Activated CD8-positive, alpha-beta memory T cell treated with anti-CD3 and anti-CD28 coated beads for 1 hour (primary cell): ENCODE results near the gene ZC3H7A.

Experiments used
- DNase-seq, 2 donors: peaks; one replicate each; pipeline ENCODE4 v3.0.0-alpha.2; 2020; ENCODE audit warnings: low read depth in 1 of 2; ENCODE audit errors: extremely low read depth in 1 of 2

The ZC3H7A gene

DNA sequence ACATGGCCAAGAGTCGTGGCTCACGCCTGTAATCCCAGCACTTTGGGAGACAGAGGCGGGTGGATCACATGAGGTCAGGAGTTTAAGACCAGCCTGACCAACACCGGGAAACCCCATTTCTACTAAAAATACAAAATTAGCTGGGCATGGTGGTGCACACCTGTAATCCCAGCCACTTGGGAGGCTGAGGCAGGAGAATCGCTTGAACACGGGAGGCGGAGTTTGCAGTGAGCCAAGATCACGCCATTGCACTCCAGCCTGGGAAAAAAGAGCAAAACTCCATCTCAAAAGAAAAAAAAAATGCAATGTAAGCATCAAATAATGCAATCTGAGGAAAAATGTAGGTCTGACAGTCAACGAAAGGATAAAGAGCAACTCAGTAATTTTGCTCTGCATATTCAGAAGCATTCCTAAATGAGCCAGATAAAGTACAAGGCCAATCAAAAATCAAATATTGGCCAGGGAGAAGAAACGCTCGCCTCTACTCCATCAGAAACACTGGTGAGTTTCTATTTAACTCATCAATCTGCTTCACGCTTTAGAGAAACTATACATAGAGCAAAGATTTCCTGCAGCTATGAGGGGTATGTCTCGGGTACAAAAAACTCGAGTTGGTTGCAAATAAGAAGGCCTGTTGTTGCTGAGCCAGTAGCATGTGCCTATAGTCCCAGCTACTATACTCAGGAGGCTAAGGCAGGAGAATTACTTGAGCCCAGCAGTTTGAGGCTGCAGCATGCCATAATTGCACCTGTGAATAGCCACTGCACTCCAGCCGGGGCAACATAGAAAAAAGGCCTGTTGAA, 58.1 kb downstream of the ZC3H7A start:
- DNase-seq = no peak

DNA sequence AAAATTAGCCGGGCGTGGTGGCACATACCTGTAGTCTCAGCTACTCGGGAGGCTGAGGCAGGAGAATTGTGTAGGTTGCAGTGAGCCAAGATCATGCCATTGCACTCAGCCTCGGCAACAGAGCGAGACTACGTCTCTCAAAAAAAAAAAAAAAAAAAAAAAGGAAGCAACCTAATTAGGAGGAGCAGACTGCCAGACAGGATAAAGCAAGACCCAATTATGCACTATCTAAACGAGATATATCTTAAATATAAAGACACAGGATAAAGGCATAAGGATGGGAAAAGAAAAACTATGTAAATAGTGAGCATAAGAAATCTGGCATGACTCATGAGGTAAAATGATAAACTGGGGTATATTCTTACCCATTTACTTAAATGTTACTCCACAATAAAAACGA, 59.3 kb downstream of the ZC3H7A start:
- DNase-seq = no peak

DNA sequence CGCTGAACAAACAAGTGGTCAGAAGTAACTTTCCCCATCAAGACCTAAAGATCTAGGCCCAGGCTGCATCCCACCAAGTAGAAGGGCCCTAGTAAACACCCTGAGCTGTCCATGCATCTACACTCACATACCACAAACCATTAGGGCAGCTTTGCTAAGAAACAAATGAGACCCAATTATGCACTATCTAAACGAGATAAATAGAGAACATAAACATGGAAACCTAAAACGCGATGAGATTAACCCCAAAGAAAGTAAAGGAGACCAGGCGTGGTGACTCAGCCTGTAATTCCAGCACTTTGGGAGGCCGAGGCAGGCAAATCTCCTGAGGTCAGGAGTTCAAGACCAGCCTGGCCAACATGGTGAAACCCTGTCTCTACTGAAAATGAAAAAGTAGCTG, 60.2 kb downstream of the ZC3H7A start:
- no peak for DNase-seq

DNA sequence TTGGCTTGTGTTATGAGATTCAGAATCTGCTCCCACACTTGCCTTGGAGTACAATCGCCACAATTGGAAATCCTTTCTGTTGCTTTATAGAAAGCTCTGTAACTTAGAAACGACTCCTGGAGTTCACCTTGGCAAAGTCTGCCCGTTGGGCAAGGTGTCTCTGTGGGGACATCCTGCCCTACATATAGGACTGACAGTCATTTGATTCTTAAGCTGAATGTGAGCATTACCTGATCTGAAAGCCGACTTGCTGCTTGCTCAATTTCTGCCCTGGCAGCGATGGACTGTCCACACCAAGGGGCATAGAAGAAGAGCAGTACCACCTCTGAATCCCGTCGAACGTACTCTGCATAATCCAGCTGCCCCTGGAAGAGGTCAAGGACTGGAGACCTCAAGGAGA, 61.3 kb downstream of the ZC3H7A start:
- DNase-seq = no peak

DNA sequence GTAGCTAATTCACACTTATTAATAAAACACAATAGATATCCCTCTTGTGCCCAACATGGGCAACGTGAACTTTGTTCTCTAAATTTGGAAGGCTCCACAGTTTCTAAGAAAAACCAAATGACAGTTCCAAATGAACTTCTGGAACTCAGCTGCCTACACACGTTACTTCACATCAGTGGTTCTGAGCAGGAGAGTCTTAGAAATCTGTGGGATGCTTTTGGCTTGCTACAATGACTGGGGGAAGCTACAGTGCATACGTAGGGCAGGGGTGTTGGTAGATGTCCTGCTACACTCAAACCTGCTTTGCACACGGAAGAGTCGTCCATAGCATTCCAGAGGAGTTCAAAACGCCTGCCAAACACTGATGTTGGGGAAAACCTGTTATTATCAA, 62.4 kb downstream of the ZC3H7A start:
- DNase-seq = no peak

DNA sequence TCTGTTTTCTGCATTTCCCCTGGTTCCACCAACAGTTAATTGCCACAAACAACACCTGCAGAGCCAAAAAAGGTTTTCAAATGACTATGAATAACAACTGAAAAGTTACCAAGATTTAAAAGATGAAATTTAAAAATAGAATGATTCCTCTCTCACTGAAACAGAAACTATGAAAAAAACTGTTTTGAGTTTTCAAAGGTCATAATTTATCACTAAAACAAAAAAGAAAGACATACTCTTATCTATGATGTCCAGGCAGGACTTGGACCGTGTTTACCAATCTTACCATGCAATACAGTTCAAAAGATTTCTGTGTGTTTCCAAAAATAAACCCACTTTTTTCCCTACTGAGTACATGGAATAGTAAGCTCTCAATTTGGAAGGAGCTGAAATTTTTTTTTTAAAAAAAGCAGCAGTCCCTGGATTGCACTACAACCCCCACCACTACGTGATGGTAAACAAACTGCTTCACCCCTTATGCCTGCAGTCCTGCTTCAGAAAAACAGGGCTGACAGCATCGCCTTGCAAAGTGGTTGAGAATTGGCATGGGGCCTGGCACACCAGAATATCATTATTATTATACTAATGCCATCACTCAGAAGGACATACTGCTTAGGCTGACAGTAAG, 62.9 kb downstream of the ZC3H7A start:
- DNase-seq = no peak

DNA sequence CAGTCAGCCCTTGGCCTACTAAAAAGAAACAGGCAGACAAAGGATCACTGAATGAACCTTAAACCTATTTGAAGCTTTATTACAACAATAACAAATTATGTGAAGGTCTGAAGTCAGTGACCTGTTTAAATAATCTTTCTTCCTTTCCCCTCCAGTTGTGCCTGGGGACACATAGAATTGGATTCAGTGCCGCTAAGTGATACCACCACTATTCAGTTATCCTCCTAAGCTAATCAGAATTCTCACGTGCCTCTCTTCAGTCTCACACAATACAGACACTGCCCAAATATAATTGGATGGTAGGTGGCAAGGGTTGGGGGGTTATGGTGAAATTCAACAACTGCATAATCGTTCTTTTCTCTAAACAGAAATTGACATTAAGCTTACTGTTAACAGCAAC, 65.8 kb downstream of the ZC3H7A start:
- DNase-seq = no peak

DNA sequence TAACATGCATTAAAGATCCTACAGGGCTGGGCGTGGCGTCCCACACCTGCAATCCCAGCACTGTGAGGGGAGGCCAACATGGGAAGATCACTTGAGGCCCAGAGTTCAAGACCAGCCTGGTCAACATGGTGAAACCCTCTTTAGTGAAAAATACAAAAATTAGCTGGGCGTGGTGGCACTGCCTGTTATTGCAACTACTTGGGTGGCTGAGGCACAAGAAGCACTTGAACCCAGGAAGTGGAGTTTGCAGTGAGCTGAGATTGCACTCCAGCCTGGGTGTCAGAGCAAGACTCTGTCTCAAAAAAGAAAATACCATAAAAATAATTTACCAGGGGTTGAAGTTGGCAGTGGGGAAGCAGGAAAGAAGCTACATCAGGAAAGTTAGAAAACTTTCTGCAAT, 67.3 kb downstream of the ZC3H7A start:
- DNase-seq = no peak

DNA sequence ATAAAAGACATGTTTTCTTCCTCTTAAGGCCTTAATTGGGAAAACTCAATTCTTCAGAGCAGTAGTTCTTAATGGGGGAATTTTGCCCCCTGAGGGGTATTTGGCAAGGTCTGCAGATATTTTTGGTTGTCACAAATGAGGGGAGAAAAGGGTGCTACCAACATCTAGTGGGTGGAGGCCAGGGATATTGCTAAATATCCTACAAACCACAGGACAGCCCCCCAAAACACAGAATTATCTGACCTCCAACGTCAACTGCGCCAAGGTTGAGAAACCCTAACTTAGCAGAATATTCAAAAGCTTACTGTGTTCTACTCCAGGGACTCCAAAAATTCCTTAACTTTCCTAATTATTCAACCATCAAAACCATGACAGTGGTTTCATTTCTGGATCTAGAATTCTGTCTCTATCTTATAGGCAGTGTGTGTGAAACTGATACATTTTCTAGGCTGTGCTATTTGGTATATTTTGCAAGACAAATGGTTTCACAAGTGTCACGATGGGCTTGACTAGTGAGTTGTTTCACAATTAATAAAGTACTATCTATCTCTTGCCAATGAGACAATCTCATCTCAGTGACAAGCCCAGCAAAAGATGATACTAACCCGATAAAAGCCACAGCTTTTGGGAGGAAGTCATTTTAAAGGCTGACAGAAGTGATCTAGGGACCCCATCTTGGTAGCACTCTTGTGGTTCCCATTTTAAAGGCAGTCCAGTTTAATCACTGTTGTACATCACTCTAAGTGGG, 69.1 kb downstream of the ZC3H7A start:
- no peak for DNase-seq

DNA sequence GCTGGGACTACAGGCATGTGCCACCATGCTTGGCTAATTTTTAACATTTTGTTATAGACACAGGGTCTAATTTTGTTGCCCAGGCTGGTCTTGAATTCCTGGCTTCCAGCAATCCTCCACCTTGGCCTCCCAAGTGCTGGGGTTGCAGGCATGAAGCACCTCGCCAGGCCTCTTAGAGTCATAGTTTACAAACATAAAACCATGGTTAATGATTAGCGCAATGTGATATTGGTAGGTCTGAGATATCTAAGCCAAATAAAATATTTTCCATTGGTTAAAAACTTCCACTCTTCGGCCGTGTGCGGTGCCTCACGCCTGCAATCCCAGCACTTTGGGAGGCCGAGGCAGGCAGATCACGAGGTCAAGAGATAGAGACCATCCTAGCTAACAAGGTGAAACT, 71.0 kb downstream of the ZC3H7A start:
- DNase-seq = no peak

DNA sequence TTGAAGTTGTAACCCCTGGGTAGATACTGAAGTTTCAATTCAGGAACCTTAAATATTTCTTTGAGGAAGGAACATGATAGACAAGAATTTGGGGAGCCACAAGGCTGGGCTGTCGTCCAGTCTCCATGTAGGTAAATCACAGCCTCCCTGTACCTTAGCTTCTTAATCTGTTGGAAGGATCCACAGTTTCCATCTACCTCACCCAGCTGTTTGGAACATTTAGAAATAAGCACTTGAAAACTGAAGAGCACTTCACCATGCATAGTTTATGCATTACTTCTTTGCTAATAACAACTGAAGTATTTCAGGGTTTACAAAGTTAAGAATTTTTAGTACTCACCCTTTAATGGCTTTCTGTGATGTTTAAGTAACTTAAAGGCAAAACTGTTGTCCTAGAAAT, 71.6 kb downstream of the ZC3H7A start:
- DNase-seq = no peak

DNA sequence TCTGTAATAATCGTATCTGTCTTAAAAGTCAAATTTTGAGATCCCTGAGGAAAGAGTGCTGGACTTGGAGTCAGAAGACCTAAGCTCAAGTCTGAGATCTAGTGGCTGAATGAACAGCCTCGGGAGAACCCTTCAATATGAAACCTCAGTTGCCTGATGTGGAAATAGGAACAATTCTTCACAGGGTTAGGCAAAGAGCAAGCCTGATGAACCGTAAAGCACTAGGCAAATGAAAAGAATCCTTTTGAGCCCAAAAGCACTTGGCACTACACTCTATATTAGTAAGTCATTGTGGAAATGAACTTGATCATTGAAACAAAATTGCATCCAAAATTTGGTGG, 74.6 kb downstream of the ZC3H7A start:
- DNase-seq = no peak

DNA sequence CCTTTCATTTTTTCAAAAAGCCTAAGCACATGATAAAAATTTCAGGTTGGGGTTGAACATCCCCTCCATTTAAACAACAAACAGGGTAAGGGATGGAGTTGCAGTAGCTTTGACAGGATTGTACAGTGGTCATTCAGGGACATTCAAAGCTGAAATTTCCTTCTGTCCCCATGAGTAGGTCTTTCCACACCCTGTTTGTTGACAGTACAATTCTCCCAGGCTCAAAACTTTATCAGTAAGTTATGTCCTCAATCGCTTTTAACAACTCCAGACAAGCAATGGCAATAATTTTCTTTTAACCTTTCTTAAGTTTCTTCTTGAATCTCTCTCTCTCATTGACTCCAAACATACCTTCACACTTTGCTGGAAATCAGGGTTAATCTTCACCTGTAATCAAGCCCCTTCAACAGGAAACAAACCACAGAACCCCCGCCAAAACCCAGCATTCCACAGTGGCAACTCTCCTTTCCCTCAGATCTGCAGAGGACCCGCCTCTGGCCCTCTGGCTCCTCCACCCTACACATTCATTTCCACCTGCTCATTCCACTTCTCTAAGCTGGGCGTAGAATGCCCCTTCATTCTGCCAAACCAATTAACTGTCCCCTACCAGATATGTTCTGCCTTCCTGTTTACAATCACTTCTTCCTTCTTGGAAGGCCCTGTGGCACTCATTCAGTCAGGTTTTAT, 75.1 kb downstream of the ZC3H7A start:
- no peak for DNase-seq

DNA sequence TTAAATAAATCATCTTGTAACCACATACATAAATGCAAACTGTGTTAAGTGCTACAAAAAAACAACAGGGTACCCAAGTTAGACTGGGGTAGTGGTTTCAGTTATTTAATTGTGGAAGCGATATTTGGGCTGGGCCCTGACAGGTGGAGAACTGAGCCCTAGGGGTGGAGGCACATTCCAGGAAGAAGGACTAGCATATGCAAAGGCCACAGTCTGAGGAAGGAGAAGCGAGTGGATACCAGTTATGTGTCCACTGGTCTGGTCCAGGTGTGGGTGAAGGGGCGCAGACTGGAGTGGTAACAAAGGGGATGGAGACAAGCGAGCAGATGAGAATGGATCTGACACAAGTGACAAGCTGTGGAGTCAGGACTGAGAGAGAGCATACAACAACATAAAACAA, 77.3 kb downstream of the ZC3H7A start:
- DNase-seq = no peak

DNA sequence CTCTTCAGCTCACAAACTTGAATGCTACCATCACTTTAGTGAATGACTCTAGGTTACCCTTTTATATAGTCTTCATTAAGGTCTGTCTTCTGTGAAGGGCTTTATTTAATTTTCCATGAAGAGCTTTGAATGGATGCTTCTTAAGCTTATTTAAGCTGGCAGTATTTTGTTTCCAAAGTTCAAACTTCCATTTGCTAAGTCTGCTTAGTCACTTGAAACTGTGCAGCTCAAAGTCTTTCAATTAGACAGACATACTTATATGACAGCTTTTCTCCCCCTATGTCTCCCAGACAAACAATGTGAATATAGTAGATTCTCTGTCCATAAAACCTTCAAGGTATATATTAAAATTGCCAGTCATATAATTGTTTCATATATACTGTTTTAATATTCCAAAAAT, 77.9 kb downstream of the ZC3H7A start:
- no peak for DNase-seq

DNA sequence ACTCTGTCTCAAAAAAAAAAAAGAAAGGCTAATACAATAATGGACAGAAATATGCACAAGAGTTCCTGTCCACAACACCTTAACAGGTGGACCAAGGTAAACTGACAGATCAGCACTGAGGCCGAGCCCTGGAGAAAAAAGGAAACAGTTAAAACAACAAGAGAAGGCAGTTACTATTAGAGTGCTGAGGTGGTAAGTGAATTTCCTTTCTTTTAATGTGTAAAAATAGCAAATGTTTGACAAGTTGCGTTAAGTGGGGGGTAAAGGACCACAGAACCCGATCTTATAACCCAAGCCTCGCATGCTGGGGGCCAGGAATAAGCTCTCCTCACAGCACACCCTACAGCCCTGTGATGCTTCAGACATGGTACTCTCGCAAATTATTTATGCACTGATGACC, 79.2 kb downstream of the ZC3H7A start:
- no peak for DNase-seq

DNA sequence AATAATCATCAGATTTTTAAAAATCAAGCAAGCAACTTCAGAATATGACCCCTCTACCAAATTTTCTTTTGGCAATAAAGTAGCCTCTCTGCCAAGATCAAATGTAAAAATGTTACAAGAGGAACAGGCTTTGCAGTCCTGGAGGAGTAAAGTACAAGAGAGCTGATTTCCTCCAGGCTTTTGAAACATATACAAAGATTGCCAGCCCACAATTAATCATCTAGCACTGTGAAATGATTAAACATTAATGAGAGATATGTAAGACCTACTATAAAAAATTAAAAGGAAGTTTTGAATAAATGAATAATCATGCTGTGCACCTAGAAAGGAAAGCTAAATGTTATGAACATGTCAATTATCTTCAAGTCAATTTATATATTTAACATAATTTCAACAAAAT, 80.7 kb downstream of the ZC3H7A start:
- no peak for DNase-seq

DNA sequence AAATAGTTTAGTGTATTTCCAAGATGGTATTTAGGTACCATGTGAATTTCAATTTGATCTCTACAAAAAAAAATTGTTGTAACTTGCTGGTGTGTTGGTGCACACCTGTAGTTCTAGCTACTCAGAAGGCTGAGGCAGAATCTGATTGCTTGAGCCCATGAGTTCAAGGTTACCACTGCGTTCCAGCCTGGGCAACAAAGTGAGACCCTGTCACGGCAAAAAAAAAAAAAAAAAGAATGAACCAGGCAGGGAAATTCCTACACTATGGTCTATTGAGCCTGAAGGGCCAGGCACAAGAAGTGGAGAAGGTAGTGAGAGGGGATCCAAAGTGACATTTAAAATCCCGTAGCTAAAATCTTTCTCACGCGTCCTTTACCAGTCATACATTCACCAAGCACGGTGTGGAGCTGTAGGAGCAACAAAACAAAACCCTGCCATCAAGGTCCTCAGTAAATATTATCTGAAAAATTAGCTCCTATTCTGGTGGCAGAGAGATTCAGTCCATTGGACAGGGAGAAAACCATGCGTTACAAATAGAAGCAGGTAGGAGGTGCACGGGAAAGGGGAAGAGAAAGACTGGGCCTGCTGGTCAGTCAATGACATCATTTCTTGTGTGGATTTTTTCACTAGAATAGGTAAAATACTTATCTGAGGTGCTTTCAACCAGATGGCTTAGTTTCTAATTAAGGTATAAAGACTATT, 81.7 kb downstream of the ZC3H7A start:
- no peak for DNase-seq

DNA sequence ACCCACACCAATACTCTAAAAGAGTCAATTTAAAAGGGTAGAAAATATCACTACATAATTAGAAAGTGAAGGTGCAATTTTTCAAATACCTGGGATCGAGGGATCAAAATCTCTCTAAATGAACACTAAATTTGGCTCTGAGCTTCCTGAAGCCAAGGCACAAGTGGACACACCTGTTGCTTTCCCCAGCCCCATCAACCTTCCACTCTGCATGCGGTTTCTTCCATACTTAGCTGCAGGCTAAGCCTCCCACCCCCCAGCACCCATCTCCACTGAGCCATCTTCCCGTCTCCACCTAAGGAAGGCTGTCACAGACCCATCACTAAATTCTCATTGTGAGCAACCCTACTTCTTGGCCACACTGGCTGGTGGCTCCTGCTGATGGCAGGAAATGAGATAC, 84.9 kb downstream of the ZC3H7A start:
- no peak for DNase-seq

DNA sequence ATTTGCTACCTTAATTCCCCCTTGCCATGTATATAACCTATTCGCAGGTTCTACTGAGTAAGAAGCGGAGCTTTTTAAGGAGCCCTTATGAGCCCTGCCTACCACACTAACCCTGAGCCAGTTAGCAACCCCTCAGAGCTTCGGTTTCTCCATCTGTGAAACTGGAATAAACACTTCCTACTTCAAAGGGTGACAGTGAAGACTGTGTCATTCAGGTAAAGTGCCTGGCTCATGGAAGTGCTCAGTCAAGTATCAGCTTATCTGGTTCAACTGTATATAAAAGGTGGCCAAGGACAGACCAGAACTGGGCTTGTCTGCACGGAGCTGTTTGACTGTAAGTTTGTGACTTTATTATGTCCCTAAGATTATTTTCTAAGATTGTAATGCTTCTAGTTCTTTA, 85.4 kb downstream of the ZC3H7A start:
- no peak for DNase-seq

DNA sequence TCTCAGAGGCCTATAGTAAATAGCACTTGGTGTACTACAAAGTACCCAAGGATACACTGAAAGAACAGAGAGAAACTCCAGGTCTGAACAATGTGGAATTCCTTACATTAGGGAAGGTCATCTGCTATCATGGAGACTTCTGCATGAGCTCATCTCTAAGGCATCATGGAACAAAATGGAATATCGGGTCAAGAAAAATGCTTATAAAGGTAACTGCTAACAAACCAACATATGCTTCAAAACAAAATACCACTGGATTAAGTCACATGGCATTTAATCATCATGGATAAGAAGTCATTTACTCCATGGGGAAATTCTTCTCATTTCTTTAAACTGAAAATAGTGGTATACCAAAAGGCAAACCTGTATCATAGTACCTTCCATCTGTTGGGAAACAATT, 88.6 kb downstream of the ZC3H7A start:
- DNase-seq = no peak
